Measurements from ENCODE around the gene GPR84. TPM values are rescaled to one million over a fixed set of nuclear protein-coding genes. Genes with fewer than 3 reads are reported as not detected.
A peak's percentile ranks its signal among the peaks of the same experiment; 100 is the strongest.

The GPR84 gene
- total and polyA plus RNA-seq, 2 of the 13 experiments (the other 11 are each of a cell fraction or from before 2014, with no cell fraction given): not detected

DNA sequence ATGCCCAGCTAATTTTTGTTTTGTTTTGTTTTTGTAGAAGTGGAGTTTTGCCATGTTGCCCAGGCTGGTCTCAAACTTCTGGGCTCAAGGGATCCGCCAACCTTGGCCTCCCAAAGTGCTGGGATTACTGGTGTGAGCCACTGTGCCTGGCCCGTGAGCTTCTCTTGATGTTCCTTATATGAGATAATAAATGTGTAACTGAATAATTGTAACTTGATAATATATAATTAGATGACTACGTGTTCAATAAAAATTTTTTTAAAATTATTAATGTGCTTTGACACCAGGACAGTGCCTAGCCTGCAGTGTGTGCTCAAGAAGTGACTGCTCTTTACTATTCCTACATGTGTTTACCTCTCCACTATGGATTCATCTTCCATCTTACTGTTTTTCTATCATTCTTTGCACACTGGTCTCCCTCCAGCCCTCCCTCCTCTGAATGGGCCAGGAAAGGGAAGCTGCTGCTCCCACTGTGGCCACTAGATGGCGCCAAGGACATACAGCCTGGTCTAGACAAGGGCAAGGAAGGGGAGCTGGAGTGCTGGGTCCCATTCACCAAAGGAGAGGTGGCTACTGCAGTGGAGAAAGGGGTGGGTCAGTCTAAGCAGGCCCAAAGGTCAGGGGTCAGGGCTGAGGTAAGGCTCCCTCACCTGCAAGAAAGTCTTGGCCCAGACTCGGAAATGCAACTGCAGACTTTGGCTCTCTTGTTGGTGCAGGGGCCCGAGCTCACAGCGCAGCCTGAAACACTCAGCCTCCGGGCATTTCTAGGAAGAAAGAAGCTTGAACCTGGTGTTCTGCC, 34.9 kb upstream of the GPR84 start (continued):
- TF ChIP-seq ZNF44 (CRISPR knock-in tag; IDR thresholded peaks at IDR 0.05): 0 out of 2 replicates have a peak, but pooled peaks have one; percentile 44
- TF ChIP-seq ZNF652 (CRISPR knock-in tag; IDR thresholded peaks at IDR 0.05; ENCODE audit: borderline replicate concordance, low read depth): no peak
- TF ChIP-seq, protein P1, sequence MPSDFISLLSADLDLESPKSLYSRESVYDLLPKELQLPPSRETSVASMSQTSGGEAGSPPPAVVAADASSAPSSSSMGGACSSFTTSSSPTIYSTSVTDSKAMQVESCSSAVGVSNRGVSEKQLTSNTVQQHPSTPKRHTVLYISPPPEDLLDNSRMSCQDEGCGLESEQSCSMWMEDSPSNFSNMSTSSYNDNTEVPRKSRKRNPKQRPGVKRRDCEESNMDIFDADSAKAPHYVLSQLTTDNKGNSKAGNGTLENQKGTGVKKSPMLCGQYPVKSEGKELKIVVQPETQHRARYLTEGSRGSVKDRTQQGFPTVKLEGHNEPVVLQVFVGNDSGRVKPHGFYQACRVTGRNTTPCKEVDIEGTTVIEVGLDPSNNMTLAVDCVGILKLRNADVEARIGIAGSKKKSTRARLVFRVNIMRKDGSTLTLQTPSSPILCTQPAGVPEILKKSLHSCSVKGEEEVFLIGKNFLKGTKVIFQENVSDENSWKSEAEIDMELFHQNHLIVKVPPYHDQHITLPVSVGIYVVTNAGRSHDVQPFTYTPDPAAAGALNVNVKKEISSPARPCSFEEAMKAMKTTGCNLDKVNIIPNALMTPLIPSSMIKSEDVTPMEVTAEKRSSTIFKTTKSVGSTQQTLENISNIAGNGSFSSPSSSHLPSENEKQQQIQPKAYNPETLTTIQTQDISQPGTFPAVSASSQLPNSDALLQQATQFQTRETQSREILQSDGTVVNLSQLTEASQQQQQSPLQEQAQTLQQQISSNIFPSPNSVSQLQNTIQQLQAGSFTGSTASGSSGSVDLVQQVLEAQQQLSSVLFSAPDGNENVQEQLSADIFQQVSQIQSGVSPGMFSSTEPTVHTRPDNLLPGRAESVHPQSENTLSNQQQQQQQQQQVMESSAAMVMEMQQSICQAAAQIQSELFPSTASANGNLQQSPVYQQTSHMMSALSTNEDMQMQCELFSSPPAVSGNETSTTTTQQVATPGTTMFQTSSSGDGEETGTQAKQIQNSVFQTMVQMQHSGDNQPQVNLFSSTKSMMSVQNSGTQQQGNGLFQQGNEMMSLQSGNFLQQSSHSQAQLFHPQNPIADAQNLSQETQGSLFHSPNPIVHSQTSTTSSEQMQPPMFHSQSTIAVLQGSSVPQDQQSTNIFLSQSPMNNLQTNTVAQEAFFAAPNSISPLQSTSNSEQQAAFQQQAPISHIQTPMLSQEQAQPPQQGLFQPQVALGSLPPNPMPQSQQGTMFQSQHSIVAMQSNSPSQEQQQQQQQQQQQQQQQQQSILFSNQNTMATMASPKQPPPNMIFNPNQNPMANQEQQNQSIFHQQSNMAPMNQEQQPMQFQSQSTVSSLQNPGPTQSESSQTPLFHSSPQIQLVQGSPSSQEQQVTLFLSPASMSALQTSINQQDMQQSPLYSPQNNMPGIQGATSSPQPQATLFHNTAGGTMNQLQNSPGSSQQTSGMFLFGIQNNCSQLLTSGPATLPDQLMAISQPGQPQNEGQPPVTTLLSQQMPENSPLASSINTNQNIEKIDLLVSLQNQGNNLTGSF (CRISPR knock-in tag; IDR thresholded peaks at IDR 0.05): no peak
- no peak for TF ChIP-seq ZNF891 (CRISPR knock-in tag; IDR thresholded peaks at IDR 0.05)
- TF ChIP-seq ZNF205 (CRISPR knock-in tag; IDR thresholded peaks at IDR 0.05): no peak
- TF ChIP-seq FOSL2 (CRISPR knock-in tag; IDR thresholded peaks at IDR 0.05): no peak
- no peak for TF ChIP-seq ZNF230 (CRISPR knock-in tag; IDR thresholded peaks at IDR 0.05)
- TF ChIP-seq ZNF317 (CRISPR knock-in tag; IDR thresholded peaks at IDR 0.05): no peak
- TF ChIP-seq U2AF2 (IDR thresholded peaks at IDR 0.05; ENCODE audit: low read depth, low read length): no peak
- 0 out of 2 replicates have a peak, but pooled peaks have one; percentile 22 for TF ChIP-seq ELF3 (CRISPR knock-in tag; IDR thresholded peaks at IDR 0.05)
- no peak for TF ChIP-seq ZNF703 (CRISPR knock-in tag; IDR thresholded peaks at IDR 0.05; ENCODE audit: borderline replicate concordance)
- TF ChIP-seq ZMYM2 (CRISPR knock-in tag; IDR thresholded peaks at IDR 0.05): no peak
- no peak for TF ChIP-seq REPIN1 (CRISPR knock-in tag; IDR thresholded peaks at IDR 0.05; ENCODE audit: borderline replicate concordance, low read depth)
- no peak for TF ChIP-seq TGIF2 (CRISPR knock-in tag; IDR thresholded peaks at IDR 0.05)
- TF ChIP-seq JUNB (CRISPR knock-in tag; IDR thresholded peaks at IDR 0.05; ENCODE audit: borderline replicate concordance): no peak
- no peak for TF ChIP-seq ARID2 (CRISPR knock-in tag; IDR thresholded peaks at IDR 0.05; ENCODE audit: borderline replicate concordance)
- no peak for TF ChIP-seq ZNF781 (CRISPR knock-in tag; IDR thresholded peaks at IDR 0.05; ENCODE audit: borderline replicate concordance, not compliant biosample characterization)
- TF ChIP-seq HMGA1 (CRISPR knock-in tag; conservative IDR thresholded peaks at IDR 0.05): no peak
- TF ChIP-seq RBFOX2 (IDR thresholded peaks at IDR 0.05; ENCODE audit: low read depth, low read length): no peak
- no peak for TF ChIP-seq CREB3 (CRISPR knock-in tag; IDR thresholded peaks at IDR 0.05)
- TF ChIP-seq TAF1 (CRISPR knock-in tag; IDR thresholded peaks at IDR 0.05): no peak
- 0 out of 2 replicates have a peak, but pooled peaks have one; percentile 9 for TF ChIP-seq BHLHE40 (IDR thresholded peaks at IDR 0.05; ENCODE audit: low read length)
- TF ChIP-seq, protein P2, sequence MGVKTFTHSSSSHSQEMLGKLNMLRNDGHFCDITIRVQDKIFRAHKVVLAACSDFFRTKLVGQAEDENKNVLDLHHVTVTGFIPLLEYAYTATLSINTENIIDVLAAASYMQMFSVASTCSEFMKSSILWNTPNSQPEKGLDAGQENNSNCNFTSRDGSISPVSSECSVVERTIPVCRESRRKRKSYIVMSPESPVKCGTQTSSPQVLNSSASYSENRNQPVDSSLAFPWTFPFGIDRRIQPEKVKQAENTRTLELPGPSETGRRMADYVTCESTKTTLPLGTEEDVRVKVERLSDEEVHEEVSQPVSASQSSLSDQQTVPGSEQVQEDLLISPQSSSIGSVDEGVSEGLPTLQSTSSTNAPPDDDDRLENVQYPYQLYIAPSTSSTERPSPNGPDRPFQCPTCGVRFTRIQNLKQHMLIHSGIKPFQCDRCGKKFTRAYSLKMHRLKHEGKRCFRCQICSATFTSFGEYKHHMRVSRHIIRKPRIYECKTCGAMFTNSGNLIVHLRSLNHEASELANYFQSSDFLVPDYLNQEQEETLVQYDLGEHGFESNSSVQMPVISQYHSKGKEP (CRISPR knock-in tag; IDR thresholded peaks at IDR 0.05): no peak
- TF ChIP-seq SMC3 (IDR thresholded peaks at IDR 0.05; ENCODE audit: low read length): peak; percentile 73
